Central memory CD4-positive, alpha-beta T cell (primary cell): ENCODE results near the gene GSPT1.

ENCODE experiments used
- DNase-seq: peaks from one replicate; pipeline ENCODE4 v3.0.0; 2022

GSPT1 gene

GRCh38 chr16:11909653-11910545, 5.9 kb downstream of the GSPT1 start:
- no peak for DNase-seq

GRCh38 chr16:11907160-11907970, 8.4 kb downstream of the GSPT1 start:
- DNase-seq = no peak

- DNase-seq = no peak
These were observed 11.8 kb downstream of the GSPT1 start for GRCh38 chr16:11903906-11904305.

- no peak for DNase-seq
These were observed 14.7 kb downstream of the GSPT1 start for GRCh38 chr16:11901091-11901490.

- DNase-seq = no peak
These were observed 19.1 kb downstream of the GSPT1 start for GRCh38 chr16:11896486-11897176.

- no peak for DNase-seq
These were observed 22.2 kb downstream of the GSPT1 start for GRCh38 chr16:11893571-11893970.

GRCh38 chr16:11892761-11893160, 23.0 kb downstream of the GSPT1 start:
- DNase-seq = no peak

- no peak for DNase-seq
These were observed 25.4 kb downstream of the GSPT1 start for GRCh38 chr16:11890231-11890965.

- no peak for DNase-seq
These were observed 28.9 kb downstream of the GSPT1 start for GRCh38 chr16:11886881-11887280.

- DNase-seq = no peak
These were observed 31.7 kb downstream of the GSPT1 start for GRCh38 chr16:11884035-11884434.

GRCh38 chr16:11880007-11880406, 35.7 kb downstream of the GSPT1 start:
- DNase-seq = no peak

GRCh38 chr16:11877374-11877773, 38.4 kb downstream of the GSPT1 start:
- DNase-seq = no peak

- no peak for DNase-seq
These were observed 39.5 kb downstream of the GSPT1 start for GRCh38 chr16:11876306-11876705.

GRCh38 chr16:11875721-11876120, 40.0 kb downstream of the GSPT1 start:
- no peak for DNase-seq

- no peak for DNase-seq
These were observed 44.6 kb downstream of the GSPT1 start for GRCh38 chr16:11871193-11871592.

- DNase-seq = no peak
These were observed 45.4 kb downstream of the GSPT1 start for GRCh38 chr16:11870399-11870798.

- DNase-seq = no peak
These were observed 46.2 kb downstream of the GSPT1 start for GRCh38 chr16:11869353-11870228.

GRCh38 chr16:11868412-11868980, 47.3 kb downstream of the GSPT1 start:
- no peak for DNase-seq

GRCh38 chr16:11862489-11862888, 53.3 kb downstream of the GSPT1 start:
- DNase-seq = no peak

GRCh38 chr16:11857161-11857560, 58.6 kb downstream of the GSPT1 start:
- DNase-seq = no peak
